ENCODE results near the gene LRRC59.

DNA sequence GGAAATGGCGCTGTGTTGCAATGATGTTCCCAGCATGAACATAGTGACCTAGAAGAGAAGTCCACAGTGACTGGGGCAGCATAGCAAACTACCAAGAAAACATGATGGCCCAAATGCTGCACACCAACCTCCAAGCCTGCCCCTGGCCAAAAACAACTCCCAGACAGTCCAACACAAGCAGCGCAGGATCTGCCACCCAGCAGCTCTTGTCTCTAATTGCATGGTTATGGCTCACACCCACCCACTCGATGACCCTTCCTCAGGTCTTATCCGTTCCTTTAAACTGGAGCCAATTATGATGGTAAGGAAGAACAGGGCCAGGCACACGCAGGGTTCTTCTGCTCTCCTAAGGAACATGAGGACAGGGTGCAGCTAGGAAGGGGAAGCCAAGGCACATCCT, 27.3 kb downstream of the LRRC59 start:
- TF ChIP-seq, protein P1, sequence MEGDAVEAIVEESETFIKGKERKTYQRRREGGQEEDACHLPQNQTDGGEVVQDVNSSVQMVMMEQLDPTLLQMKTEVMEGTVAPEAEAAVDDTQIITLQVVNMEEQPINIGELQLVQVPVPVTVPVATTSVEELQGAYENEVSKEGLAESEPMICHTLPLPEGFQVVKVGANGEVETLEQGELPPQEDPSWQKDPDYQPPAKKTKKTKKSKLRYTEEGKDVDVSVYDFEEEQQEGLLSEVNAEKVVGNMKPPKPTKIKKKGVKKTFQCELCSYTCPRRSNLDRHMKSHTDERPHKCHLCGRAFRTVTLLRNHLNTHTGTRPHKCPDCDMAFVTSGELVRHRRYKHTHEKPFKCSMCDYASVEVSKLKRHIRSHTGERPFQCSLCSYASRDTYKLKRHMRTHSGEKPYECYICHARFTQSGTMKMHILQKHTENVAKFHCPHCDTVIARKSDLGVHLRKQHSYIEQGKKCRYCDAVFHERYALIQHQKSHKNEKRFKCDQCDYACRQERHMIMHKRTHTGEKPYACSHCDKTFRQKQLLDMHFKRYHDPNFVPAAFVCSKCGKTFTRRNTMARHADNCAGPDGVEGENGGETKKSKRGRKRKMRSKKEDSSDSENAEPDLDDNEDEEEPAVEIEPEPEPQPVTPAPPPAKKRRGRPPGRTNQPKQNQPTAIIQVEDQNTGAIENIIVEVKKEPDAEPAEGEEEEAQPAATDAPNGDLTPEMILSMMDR (IDR thresholded peaks at IDR 0.05; ENCODE audit: poor library complexity, severe bottlenecking), result no peak
- no peak for TF ChIP-seq POLR2AphosphoS5 (IDR thresholded peaks at IDR 0.05)

Measured in neural cell (in vitro differentiated cells).